Suprapubic skin (tissue), 4 donors: Measurements from ENCODE around the gene ST3GAL3. TPM values are rescaled to one million over a fixed set of nuclear protein-coding genes. Genes with fewer than 3 reads are reported as not detected.

Experiments used
- DNase-seq, 2 donors: peaks; one replicate each; pipeline ENCODE4 v3.0.0-alpha.2; 2019; ENCODE audit warnings: low spot score in 2 of 2
- H3K27ac ChIP-seq: fragments of 200-600 bp; sonication (generic); one replicate; pipeline ENCODE4 v1.5.1; 2019
- H3K27me3 ChIP-seq: fragments of 200-600 bp; sonication (generic); one replicate; pipeline ENCODE4 v1.5.1; 2019
- H3K36me3 ChIP-seq: fragments of 200-600 bp; sonication (generic); one replicate; pipeline ENCODE4 v1.5.1; 2019
- H3K4me1 ChIP-seq: fragments of 200-600 bp; sonication (generic); one replicate; pipeline ENCODE4 v1.5.1; 2019
- H3K4me3 ChIP-seq: fragments of 200-600 bp; sonication (generic); one replicate; pipeline ENCODE4 v1.5.1; 2019; ENCODE audit warnings: mild to moderate bottlenecking
- H3K9me3 ChIP-seq: fragments of 200-600 bp; sonication (generic); one replicate; pipeline ENCODE4 v1.5.1; 2019
- EP300 ChIP-seq: sonication (generic); formaldehyde crosslinking; IDR thresholded peaks from one replicate; pipeline ENCODE4 v1.6.1; 2017; ENCODE audit warnings: antibody characterized with exemption
- POLR2A ChIP-seq, 2 donors: fragments of 450-650 bp; IDR thresholded peaks; one replicate each; pipeline ENCODE4 v1.6.1; 2017; ENCODE audit warnings: antibody characterized with exemption in 2 of 2, mild to moderate bottlenecking in 2 of 2, moderate library complexity in 2 of 2
- POLR2AphosphoS5 ChIP-seq, 3 donors: sonication (generic); formaldehyde crosslinking; IDR thresholded peaks; one replicate each; pipeline ENCODE4 v1.6.1; 2017; ENCODE audit warnings: antibody characterized with exemption in 3 of 3
- WGBS: methylation state at CpG from one replicate; pipeline ENCODE4 v1.1.5; 2018; 5-methylcytosine and 5-hydroxymethylcytosine counted together
- total RNA-seq, 4 donors: library from RNA; depleted of rRNA; stranded (reverse); fragments of >200 nt; gene quantifications; one replicate each; pipeline ENCODE4 v1.1.0, GENCODE V29; 2016
- TF ChIP-seq, protein P1 (sequence below), 2 donors: fragments of 200-600 bp in 1 of 2; fragments of 450-650 bp in 1 of 2; sonication (generic) in 1 of 2; IDR thresholded peaks; one replicate each; pipeline ENCODE4 v1.5.1; 2016 to 2019; ENCODE audit warnings: antibody characterized with exemption in 2 of 2, mild to moderate bottlenecking in 1 of 2, moderate library complexity in 1 of 2

The ST3GAL3 gene
- total RNA-seq, 4 donors from 2014 or later: 6.3 to 21.0 (median 9.9) TPM

DNA sequence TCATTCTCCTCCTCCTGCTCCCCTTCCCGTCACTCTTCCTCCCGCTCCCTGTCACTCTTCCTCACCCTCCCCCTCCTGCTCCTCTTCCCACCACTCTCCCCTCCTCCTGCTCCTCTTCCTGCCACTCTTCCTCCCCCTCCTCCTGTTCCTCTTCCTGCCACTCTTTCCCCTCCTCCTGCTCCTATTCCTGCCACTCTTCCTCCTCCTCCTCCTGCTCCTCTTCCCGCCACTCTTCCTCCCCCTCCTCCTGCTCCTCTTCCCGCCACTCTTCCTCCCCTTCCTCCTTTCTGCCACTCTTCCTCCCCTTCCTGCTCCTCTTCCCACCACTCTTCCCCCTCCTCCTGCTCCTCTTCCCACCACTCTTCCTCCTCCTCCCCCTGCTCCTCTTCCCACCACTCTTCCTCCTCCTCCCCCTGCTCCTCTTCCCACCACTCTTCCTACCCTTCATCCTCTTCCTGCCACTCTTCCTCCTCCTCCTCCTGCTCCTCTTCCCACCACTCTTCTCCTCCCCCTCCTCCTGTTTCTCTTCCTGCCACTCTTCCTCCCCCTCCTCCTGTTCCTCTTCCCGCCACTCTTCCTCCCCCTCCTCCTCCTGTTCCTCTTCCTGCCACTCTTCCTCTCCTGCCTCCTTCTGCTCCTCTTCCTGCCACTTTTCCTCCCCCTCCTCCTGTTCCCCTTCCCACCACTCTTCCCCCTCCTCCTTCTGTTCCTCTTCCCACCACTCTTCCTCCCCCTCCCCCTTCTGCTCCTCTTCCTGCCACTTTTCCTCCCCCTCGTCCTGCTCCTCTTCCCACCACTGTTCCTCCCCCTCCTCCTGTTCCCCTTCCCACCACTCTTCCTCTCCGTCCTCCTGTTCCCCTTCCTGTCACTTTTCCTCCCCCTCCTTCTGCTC is 197.6 kb downstream of the ST3GAL3 start:
- no peak for DNase-seq
- H3K36me3 ChIP-seq: peaks cover 1% of the 10 kb centered on the region
- WGBS: 75% methylated on average over 7 of the region's 7 CpGs
- H3K27me3 ChIP-seq: no peaks in the 10 kb centered on the region
- H3K4me3 ChIP-seq: no peak overlapping the region
- no peak overlapping the region for H3K27ac ChIP-seq
- TF ChIP-seq POLR2AphosphoS5 (IDR thresholded peaks at IDR 0.05) (no peak), EP300 (no peak), POLR2A (IDR thresholded peaks at IDR 0.05) (no peak)
- TF ChIP-seq, protein P1, sequence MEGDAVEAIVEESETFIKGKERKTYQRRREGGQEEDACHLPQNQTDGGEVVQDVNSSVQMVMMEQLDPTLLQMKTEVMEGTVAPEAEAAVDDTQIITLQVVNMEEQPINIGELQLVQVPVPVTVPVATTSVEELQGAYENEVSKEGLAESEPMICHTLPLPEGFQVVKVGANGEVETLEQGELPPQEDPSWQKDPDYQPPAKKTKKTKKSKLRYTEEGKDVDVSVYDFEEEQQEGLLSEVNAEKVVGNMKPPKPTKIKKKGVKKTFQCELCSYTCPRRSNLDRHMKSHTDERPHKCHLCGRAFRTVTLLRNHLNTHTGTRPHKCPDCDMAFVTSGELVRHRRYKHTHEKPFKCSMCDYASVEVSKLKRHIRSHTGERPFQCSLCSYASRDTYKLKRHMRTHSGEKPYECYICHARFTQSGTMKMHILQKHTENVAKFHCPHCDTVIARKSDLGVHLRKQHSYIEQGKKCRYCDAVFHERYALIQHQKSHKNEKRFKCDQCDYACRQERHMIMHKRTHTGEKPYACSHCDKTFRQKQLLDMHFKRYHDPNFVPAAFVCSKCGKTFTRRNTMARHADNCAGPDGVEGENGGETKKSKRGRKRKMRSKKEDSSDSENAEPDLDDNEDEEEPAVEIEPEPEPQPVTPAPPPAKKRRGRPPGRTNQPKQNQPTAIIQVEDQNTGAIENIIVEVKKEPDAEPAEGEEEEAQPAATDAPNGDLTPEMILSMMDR (IDR thresholded peaks at IDR 0.05): no peak
- no peaks in the 10 kb centered on the region for H3K9me3 ChIP-seq
- H3K4me1 ChIP-seq: peaks cover 18% of the 10 kb centered on the region

DNA sequence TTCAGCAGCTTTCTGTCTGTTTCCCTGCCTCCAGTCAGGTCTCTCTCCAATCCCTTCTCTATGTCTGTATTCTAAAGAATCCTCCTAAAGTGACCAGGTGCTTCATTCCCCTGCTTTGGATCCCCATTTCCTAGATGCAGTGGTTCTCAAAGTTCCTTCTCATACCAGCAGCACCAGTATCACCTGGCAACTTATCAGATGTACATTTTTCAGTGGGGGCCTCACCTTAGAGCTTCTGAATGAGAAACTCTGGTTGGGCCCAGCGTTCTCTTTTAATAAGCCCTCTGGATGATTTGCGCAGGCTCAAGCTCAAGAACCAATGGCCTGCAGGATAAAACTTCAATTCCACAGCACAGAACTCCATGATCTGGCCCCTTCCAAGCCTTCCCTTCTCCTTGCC is 200.9 kb downstream of the ST3GAL3 start:
- no peak overlapping the region for H3K4me3 ChIP-seq
- TF ChIP-seq POLR2A (IDR thresholded peaks at IDR 0.05) (no peak), EP300 (no peak)
- no peak overlapping the region for H3K27ac ChIP-seq
- peaks cover 13% of the 10 kb centered on the region for H3K4me1 ChIP-seq
- no peaks in the 10 kb centered on the region for H3K9me3 ChIP-seq
- 100% methylated on average over 2 of the region's 2 CpGs for WGBS
- no peaks in the 10 kb centered on the region for H3K36me3 ChIP-seq
- DNase-seq: no peak
- no peaks in the 10 kb centered on the region for H3K27me3 ChIP-seq

DNA sequence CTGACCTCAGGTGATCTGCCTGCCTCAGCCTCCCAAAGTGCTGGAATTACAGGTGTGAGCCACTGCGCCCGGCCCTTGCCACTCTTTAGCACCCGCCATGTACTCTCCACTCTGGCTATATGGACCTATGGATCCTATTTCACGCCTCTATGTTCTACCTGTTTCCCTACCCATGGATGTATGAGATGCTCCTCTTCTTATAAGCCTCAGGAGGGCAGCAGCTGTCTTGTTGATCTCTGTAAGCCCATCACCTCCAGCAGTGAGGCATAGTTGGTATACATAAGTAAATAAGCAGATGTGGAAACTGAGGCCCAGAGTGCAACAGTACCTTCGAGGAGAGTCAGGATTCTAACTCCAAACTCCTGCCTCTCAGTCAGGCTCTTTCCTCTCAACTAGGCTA is 201.5 kb downstream of the ST3GAL3 start:
- Histone ChIP-seq H3K4me3 (no peak overlapping the region), H3K36me3 (no peaks in the 10 kb centered on the region), H3K4me1 (peaks cover 19% of the 10 kb centered on the region), H3K27ac (no peak overlapping the region), H3K9me3 (no peaks in the 10 kb centered on the region), H3K27me3 (no peaks in the 10 kb centered on the region)
- 94% methylated on average over 5 of the region's 5 CpGs for WGBS
- DNase-seq: no peak
- TF ChIP-seq EP300: no peak
- TF ChIP-seq, protein P1 (IDR thresholded peaks at IDR 0.05): no peak
- TF ChIP-seq POLR2AphosphoS5 (IDR thresholded peaks at IDR 0.05): no peak
- TF ChIP-seq POLR2A (IDR thresholded peaks at IDR 0.05): no peak

DNA sequence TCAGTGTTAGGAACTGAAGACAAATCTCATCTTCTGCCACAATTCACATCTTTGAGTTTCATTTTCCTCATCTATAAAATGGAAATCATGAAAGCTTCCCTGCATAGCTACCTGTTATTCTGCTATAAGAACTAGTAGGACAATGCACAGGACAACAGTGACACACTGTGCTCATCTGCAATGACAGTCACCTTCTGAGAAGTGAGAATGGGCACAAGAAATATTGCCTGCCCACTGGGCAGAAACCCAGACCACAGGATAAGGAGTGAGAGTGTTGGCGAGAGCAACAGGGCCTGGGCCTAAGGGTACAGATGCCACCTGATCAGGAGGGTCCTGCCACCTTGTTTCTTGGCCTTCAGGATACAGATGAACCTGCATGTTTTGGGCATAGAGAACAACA is 203.0 kb downstream of the ST3GAL3 start:
- DNase-seq: no peak
- no peaks in the 10 kb centered on the region for H3K27me3 ChIP-seq
- 93% methylated on average over 1 of the region's 1 CpG for WGBS
- no peaks in the 10 kb centered on the region for H3K36me3 ChIP-seq
- peaks cover 24% of the 10 kb centered on the region for H3K4me1 ChIP-seq
- no peaks in the 10 kb centered on the region for H3K9me3 ChIP-seq
- H3K4me3 ChIP-seq: no peak overlapping the region
- no peak for TF ChIP-seq POLR2AphosphoS5 (IDR thresholded peaks at IDR 0.05)
- TF ChIP-seq, protein P1 (IDR thresholded peaks at IDR 0.05): no peak
- no peak for TF ChIP-seq EP300
- no peak for TF ChIP-seq POLR2A (IDR thresholded peaks at IDR 0.05)
- H3K27ac ChIP-seq: no peak overlapping the region

DNA sequence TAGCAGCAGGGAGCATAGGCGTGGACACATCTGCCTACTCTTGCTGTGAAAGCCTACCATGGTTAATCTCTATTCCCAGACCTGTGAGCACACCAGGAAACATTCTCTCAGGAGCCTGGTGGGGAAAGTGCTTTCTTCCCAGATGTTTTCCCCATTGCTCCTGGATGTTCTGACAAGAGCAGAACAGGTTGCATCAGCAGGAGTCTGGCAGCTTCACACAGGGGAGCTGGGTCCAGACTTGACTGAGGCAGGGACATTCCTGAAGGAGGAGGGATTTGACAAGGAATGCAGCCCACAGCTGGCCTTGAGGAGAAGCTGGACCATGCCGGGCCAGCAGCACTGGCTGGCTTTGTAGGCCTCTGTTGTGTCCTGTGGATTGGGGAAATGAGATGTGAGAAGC is 205.3 kb downstream of the ST3GAL3 start:
- WGBS: 48% methylated on average over 2 of the region's 2 CpGs
- Histone ChIP-seq H3K36me3 (no peaks in the 10 kb centered on the region), H3K9me3 (no peaks in the 10 kb centered on the region), H3K27ac (no peak overlapping the region), H3K4me3 (no peak overlapping the region), H3K27me3 (no peaks in the 10 kb centered on the region), H3K4me1 (peaks cover 24% of the 10 kb centered on the region)
- no peak for TF ChIP-seq EP300
- TF ChIP-seq POLR2A (IDR thresholded peaks at IDR 0.05): no peak
- TF ChIP-seq, protein P1 (IDR thresholded peaks at IDR 0.05): no peak
- DNase-seq: no peak
